ENCODE data around the gene TFF2.

TFF2 gene

GRCh38 chr21:42299324-42300044 is 51.3 kb downstream of the TFF2 start:
- Histone ChIP-seq H3K27ac (no peak overlapping the region), H3K4me3 (ENCODE audit: low read depth, low read length) (no peak overlapping the region), H3K9me3 (ENCODE audit: severe bottlenecking) (no peaks in the 10 kb centered on the region), H3K27me3 (ENCODE audit: insufficient read depth, low read depth, severe bottlenecking) (no peaks in the 10 kb centered on the region), H3K36me3 (peaks cover 7% of the 10 kb centered on the region)
- TF ChIP-seq CTCF (IDR thresholded peaks at IDR 0.05; ENCODE audit: low read depth, low read length) = no peak
- no peak for DNase-seq

GRCh38 chr21:42298657-42299056 is 52.1 kb downstream of the TFF2 start:
- H3K9me3 ChIP-seq (ENCODE audit: severe bottlenecking) = no peaks in the 10 kb centered on the region
- no peaks in the 10 kb centered on the region for H3K27me3 ChIP-seq (ENCODE audit: insufficient read depth, low read depth, severe bottlenecking)
- no peak overlapping the region for H3K27ac ChIP-seq
- H3K4me3 ChIP-seq (ENCODE audit: low read depth, low read length) = no peak overlapping the region
- no peak for TF ChIP-seq CTCF (IDR thresholded peaks at IDR 0.05; ENCODE audit: low read depth, low read length)
- peaks cover 9% of the 10 kb centered on the region for H3K36me3 ChIP-seq
- DNase-seq = no peak

- no peak overlapping the region for H3K27ac ChIP-seq
- no peak overlapping the region for H3K4me3 ChIP-seq (ENCODE audit: low read depth, low read length)
- no peaks in the 10 kb centered on the region for H3K27me3 ChIP-seq (ENCODE audit: insufficient read depth, low read depth, severe bottlenecking)
- peaks cover 11% of the 10 kb centered on the region for H3K36me3 ChIP-seq
- no peak for DNase-seq
- TF ChIP-seq CTCF (IDR thresholded peaks at IDR 0.05; ENCODE audit: low read depth, low read length) = no peak
- no peaks in the 10 kb centered on the region for H3K9me3 ChIP-seq (ENCODE audit: severe bottlenecking)
These were observed 52.6 kb downstream of the TFF2 start for GRCh38 chr21:42298237-42298636.

- TF ChIP-seq CTCF (IDR thresholded peaks at IDR 0.05; ENCODE audit: low read depth, low read length) = no peak
- H3K36me3 ChIP-seq = peaks cover 11% of the 10 kb centered on the region
- H3K27me3 ChIP-seq (ENCODE audit: insufficient read depth, low read depth, severe bottlenecking) = no peaks in the 10 kb centered on the region
- H3K9me3 ChIP-seq (ENCODE audit: severe bottlenecking) = no peaks in the 10 kb centered on the region
- no peak overlapping the region for H3K4me3 ChIP-seq (ENCODE audit: low read depth, low read length)
- no peak for DNase-seq
- H3K27ac ChIP-seq = no peak overlapping the region
These were observed 53.4 kb downstream of the TFF2 start for GRCh38 chr21:42297377-42297776.

- Histone ChIP-seq H3K4me3 (ENCODE audit: low read depth, low read length) (no peak overlapping the region), H3K27ac (no peak overlapping the region), H3K36me3 (peaks cover 18% of the 10 kb centered on the region), H3K27me3 (ENCODE audit: insufficient read depth, low read depth, severe bottlenecking) (no peaks in the 10 kb centered on the region), H3K9me3 (ENCODE audit: severe bottlenecking) (no peaks in the 10 kb centered on the region)
- no peak for DNase-seq
- TF ChIP-seq CTCF (IDR thresholded peaks at IDR 0.05; ENCODE audit: low read depth, low read length) = no peak
These were observed 54.3 kb downstream of the TFF2 start for GRCh38 chr21:42296501-42296900.
